ENCODE measurements around the gene DENND4A. TPM values are rescaled to one million over a fixed set of nuclear protein-coding genes. Genes with fewer than 3 reads are reported as not detected.

The DENND4A gene
- total and polyA plus RNA-seq, 2 of the 4 experiments (the other 2 are of a cell fraction): 4.1 to 17.7 TPM

DNA sequence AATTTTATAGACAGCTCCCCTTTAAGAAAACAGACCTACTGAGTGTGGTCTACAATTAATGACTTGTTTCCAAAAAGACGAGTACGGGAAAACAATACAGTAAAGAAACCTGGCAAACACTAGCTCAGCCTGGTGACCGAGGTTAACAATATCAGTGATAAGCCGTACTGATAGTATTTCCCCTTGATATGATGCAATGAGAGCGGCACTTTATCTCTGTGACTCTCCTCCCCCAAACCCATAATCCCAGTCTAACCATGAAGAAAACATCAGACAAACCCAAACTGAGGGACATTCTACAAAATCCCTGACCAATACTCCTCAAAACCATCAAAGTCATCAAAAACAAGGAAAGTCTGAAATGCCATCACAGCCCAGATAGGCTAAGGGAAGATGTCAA is 8.2 kb downstream of the DENND4A start:
- Histone ChIP-seq H3K14ac (replicated peaks; ENCODE audit: low read depth, low read length) (no peak overlapping the region), H3K23ac (ENCODE audit: low read depth, low read length) (no peak overlapping the region), H2BK120ac (ENCODE audit: low read depth, low read length) (no peak overlapping the region), H3K9ac (ENCODE audit: low read depth, low read length) (no peak overlapping the region), H2BK20ac (ENCODE audit: low read depth, low read length) (no peak overlapping the region), H3K79me1 (ENCODE audit: low read depth in 1 of 2, low read length in 2 of 2) (peaks cover 21 to 47% of the 10 kb centered on the region in 2 experiments), H3K36me3 (ENCODE audit: control insufficient read depth, insufficient read depth, low read length) (no peaks in the 10 kb centered on the region), H3K27me3 (ENCODE audit: control insufficient read depth, insufficient read depth, low read length) (no peaks in the 10 kb centered on the region), H3K18ac (ENCODE audit: low read depth, low read length) (no peak overlapping the region), H4K20me1 (ENCODE audit: insufficient read depth, low read length) (no peaks in the 10 kb centered on the region; the same call in 1 of the 2 replicates), H3K56ac (ENCODE audit: extremely low read depth, insufficient read depth, low read length) (no peak overlapping the region), H3K4ac (ENCODE audit: low read depth, low read length) (no peak overlapping the region), H2AK5ac (ENCODE audit: low read depth, low read length) (no peak overlapping the region), H3K9me3 (ENCODE audit: control insufficient read depth, insufficient read depth, low read length) (no peaks in the 10 kb centered on the region), H4K91ac (ENCODE audit: insufficient read depth, low read depth, low read length) (no peak overlapping the region), H2BK15ac (ENCODE audit: low read depth, low read length) (no peak overlapping the region), H3K27ac (ENCODE audit: insufficient read depth, low read length) (no peak overlapping the region), H3K4me1 (ENCODE audit: control insufficient read depth, insufficient read depth, low read length) (peaks cover 2% of the 10 kb centered on the region; the same call in 1 of the 2 replicates), H4K5ac (ENCODE audit: low read depth, low read length) (no peak overlapping the region), H4K8ac (ENCODE audit: low read depth in 2 of 2, low read length in 2 of 2) (no peak overlapping the region), H3K9me1 (ENCODE audit: insufficient read depth, low read length) (peaks cover 5% of the 10 kb centered on the region; the same call in 1 of the 2 replicates), H3K4me2 (ENCODE audit: low read depth, low read length) (no peak overlapping the region), H2AFZ (replicated peaks; ENCODE audit: low read length, poor library complexity) (no peak overlapping the region), H2BK5ac (ENCODE audit: low read depth, low read length, poor library complexity, severe bottlenecking) (no peak overlapping the region), H3K4me3 (ENCODE audit: insufficient read depth, low read depth, low read length) (no peak overlapping the region), H2AK9ac (replicated peaks; ENCODE audit: low read depth, low read length, poor library complexity) (no peak overlapping the region)
- ChIA-PET CTCF (no interaction called here), POLR2A (ENCODE audit: unreplicated experiment) (no interaction called here)
- intact Hi-C loops (cut with micrococcal nuclease) (no loop called here), in situ Hi-C loops (cut with MboI; ENCODE audit: low sequenced_read_pairs) (no loop called here), dilution Hi-C loops (cut with HindIII; ENCODE audit: low sequenced_read_pairs, unreplicated experiment) (no loop called here)
- WGBS, 2 experiments (ENCODE audit: extremely low coverage in 2 of 2, insufficient read length in 1 of 2): no CpG with 5 or more reads among the region's 5 CpGs
- TF ChIP-seq RAD21 (IDR thresholded peaks at IDR 0.05; ENCODE audit: low read length): no peak
- TF ChIP-seq, protein P1, sequence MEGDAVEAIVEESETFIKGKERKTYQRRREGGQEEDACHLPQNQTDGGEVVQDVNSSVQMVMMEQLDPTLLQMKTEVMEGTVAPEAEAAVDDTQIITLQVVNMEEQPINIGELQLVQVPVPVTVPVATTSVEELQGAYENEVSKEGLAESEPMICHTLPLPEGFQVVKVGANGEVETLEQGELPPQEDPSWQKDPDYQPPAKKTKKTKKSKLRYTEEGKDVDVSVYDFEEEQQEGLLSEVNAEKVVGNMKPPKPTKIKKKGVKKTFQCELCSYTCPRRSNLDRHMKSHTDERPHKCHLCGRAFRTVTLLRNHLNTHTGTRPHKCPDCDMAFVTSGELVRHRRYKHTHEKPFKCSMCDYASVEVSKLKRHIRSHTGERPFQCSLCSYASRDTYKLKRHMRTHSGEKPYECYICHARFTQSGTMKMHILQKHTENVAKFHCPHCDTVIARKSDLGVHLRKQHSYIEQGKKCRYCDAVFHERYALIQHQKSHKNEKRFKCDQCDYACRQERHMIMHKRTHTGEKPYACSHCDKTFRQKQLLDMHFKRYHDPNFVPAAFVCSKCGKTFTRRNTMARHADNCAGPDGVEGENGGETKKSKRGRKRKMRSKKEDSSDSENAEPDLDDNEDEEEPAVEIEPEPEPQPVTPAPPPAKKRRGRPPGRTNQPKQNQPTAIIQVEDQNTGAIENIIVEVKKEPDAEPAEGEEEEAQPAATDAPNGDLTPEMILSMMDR (conservative IDR thresholded peaks at IDR 0.05; ENCODE audit: low read depth, low read length): no peak
- TF ChIP-seq RFX5 (IDR thresholded peaks at IDR 0.05; ENCODE audit: low read depth, low read length): no peak
- TF ChIP-seq, protein P2, sequence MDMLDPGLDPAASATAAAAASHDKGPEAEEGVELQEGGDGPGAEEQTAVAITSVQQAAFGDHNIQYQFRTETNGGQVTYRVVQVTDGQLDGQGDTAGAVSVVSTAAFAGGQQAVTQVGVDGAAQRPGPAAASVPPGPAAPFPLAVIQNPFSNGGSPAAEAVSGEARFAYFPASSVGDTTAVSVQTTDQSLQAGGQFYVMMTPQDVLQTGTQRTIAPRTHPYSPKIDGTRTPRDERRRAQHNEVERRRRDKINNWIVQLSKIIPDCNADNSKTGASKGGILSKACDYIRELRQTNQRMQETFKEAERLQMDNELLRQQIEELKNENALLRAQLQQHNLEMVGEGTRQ (IDR thresholded peaks at IDR 0.05; ENCODE audit: low read depth, low read length): no peak
- TF ChIP-seq NFE2L2 (IDR thresholded peaks at IDR 0.05; ENCODE audit: low read depth, low read length): no peak
- TF ChIP-seq CHD1 (IDR thresholded peaks at IDR 0.05; ENCODE audit: low read depth, low read length): no peak
- no peak for TF ChIP-seq MAZ (IDR thresholded peaks at IDR 0.05; ENCODE audit: borderline replicate concordance, low read depth, low read length)
- TF ChIP-seq SMC3 (IDR thresholded peaks at IDR 0.05; ENCODE audit: low read depth, low read length): no peak
- no peak for TF ChIP-seq MXI1 (IDR thresholded peaks at IDR 0.05; ENCODE audit: borderline replicate concordance, low read depth, low read length)
- no peak for TF ChIP-seq CEBPB (IDR thresholded peaks at IDR 0.05; ENCODE audit: low read depth, low read length)
- no peak for TF ChIP-seq POLR2A (IDR thresholded peaks at IDR 0.05; ENCODE audit: low read depth, low read length)
- TF ChIP-seq BHLHE40 (IDR thresholded peaks at IDR 0.05; ENCODE audit: low read depth, low read length): no peak
- no peak for TF ChIP-seq RCOR1 (IDR thresholded peaks at IDR 0.05; ENCODE audit: insufficient replicate concordance, low read length)
- TF ChIP-seq FOS (IDR thresholded peaks at IDR 0.05; ENCODE audit: low read depth, low read length): no peak
- TF ChIP-seq MAFK (IDR thresholded peaks at IDR 0.05; ENCODE audit: low read depth, low read length): no peak
- TF ChIP-seq, protein P3, sequence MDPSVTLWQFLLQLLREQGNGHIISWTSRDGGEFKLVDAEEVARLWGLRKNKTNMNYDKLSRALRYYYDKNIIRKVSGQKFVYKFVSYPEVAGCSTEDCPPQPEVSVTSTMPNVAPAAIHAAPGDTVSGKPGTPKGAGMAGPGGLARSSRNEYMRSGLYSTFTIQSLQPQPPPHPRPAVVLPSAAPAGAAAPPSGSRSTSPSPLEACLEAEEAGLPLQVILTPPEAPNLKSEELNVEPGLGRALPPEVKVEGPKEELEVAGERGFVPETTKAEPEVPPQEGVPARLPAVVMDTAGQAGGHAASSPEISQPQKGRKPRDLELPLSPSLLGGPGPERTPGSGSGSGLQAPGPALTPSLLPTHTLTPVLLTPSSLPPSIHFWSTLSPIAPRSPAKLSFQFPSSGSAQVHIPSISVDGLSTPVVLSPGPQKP (IDR thresholded peaks at IDR 0.05; ENCODE audit: borderline replicate concordance, low read depth, low read length): no peak
- no peak for ATAC-seq (ENCODE audit: low read depth)
- no peak for DNase-seq
- BruUV-seq (replicated peaks): no TSS peak
